Measurements from ENCODE around the gene AGAP1.

- no peak for TF ChIP-seq CTCF (IDR thresholded peaks at IDR 0.05 in 8 of 11, conservative IDR thresholded peaks at IDR 0.05 in 3 of 11)
- no peak for TF ChIP-seq POLR2A (IDR thresholded peaks at IDR 0.05)
These were observed 119.8 kb downstream of the AGAP1 start for GRCh38 chr2:235613649-235614048.

Measured in spleen (tissue), 7 donors.